ENCODE measurements around the gene MED25. TPM values are rescaled to one million over a fixed set of nuclear protein-coding genes. Genes with fewer than 3 reads are reported as not detected.
A peak's percentile ranks its signal among the peaks of the same experiment; 100 is the strongest.

The MED25 gene
- total RNA-seq, 5 donors from 2014 or later (not counting 1 experiment from before 2014, with no cell fraction given): 46.0 to 64.1 (median 57.6) TPM

GRCh38 chr19:49775742-49776370, 42.2 kb upstream of the MED25 start:
- DNase-seq: no peak
- Histone ChIP-seq H3K4me3 (ENCODE audit: control insufficient read depth in 1 of 2, extremely low read depth in 1 of 2, low read length in 1 of 2) (no peak overlapping the region), H3K9me3 (no peaks in the 10 kb centered on the region), H3K4me1 (ENCODE audit: control insufficient read depth in 1 of 2, extremely low read depth in 1 of 2, insufficient read depth in 2 of 2, low read length in 2 of 2) (peaks cover 0 to 19% of the 10 kb centered on the region in 2 experiments), H3K36me3 (ENCODE audit: control insufficient read depth in 2 of 2, extremely low read depth in 1 of 2, insufficient read depth in 1 of 2, low read length in 1 of 2) (peaks cover 6 to 20% of the 10 kb centered on the region in 2 donors), H3K27me3 (replicated peaks in 1 of 2; ENCODE audit: control insufficient read depth in 2 of 2, extremely low read depth in 1 of 2, insufficient read depth in 2 of 2, low read length in 1 of 2) (no peaks in the 10 kb centered on the region), H3K27ac (ENCODE audit: low read length) (no peak overlapping the region)
- ChIA-PET POLR2A (no interaction called here), CTCF (no interaction called here)
- no peak overlapping the region for H3K4me3 Mint-ChIP-seq
- H3K9me3 Mint-ChIP-seq: no peaks in the 10 kb centered on the region
- no peak overlapping the region for H3K27ac Mint-ChIP-seq
- peak in 2 of 4 experiments; percentile 29 to 38 for ATAC-seq (replicated peaks in 1 of 4)
- peaks cover 34% of the 10 kb centered on the region for H3K36me3 Mint-ChIP-seq
- peaks cover 21 to 31% (median 23%) of the 10 kb centered on the region in 3 donors for H3K4me1 Mint-ChIP-seq
- WGBS (ENCODE audit: insufficient coverage): 93% methylated on average over 18 of the region's 20 CpGs
- H3K27me3 Mint-ChIP-seq: no peaks in the 10 kb centered on the region

GRCh38 chr19:49776371-49776764, 41.7 kb upstream of the MED25 start:
- H3K9me3 Mint-ChIP-seq: no peaks in the 10 kb centered on the region
- Histone ChIP-seq H3K4me3 (ENCODE audit: control insufficient read depth in 1 of 2, extremely low read depth in 1 of 2, low read length in 1 of 2) (no peak overlapping the region), H3K27me3 (replicated peaks in 1 of 2; ENCODE audit: control insufficient read depth in 2 of 2, extremely low read depth in 1 of 2, insufficient read depth in 2 of 2, low read length in 1 of 2) (no peaks in the 10 kb centered on the region), H3K27ac (ENCODE audit: low read length) (no peak overlapping the region), H3K36me3 (ENCODE audit: control insufficient read depth in 2 of 2, extremely low read depth in 1 of 2, insufficient read depth in 1 of 2, low read length in 1 of 2) (peaks cover 6 to 18% of the 10 kb centered on the region in 2 donors), H3K4me1 (ENCODE audit: control insufficient read depth in 1 of 2, extremely low read depth in 1 of 2, insufficient read depth in 2 of 2, low read length in 2 of 2) (peaks cover 0 to 19% of the 10 kb centered on the region in 2 experiments), H3K9me3 (no peaks in the 10 kb centered on the region)
- ChIA-PET CTCF (no interaction called here), POLR2A (no interaction called here)
- H3K4me1 Mint-ChIP-seq: peaks cover 23 to 35% (median 25%) of the 10 kb centered on the region in 3 donors
- 78% methylated on average over 4 of the region's 6 CpGs for WGBS (ENCODE audit: insufficient coverage)
- DNase-seq: no peak
- H3K27me3 Mint-ChIP-seq: no peaks in the 10 kb centered on the region
- no peak overlapping the region for H3K4me3 Mint-ChIP-seq
- peaks cover 38% of the 10 kb centered on the region for H3K36me3 Mint-ChIP-seq
- no peak overlapping the region for H3K27ac Mint-ChIP-seq
- ATAC-seq (replicated peaks in 1 of 4): no peak

GRCh38 chr19:49779731-49780555, 38.1 kb upstream of the MED25 start:
- Mint-ChIP-seq H3K4me1 (peaks cover 12 to 25% (median 17%) of the 10 kb centered on the region in 3 donors), H3K4me3 (peak overlapping the region in 1 of 3 donors; percentile 28), H3K27me3 (no peaks in the 10 kb centered on the region), H3K27ac (peak overlapping the region in 1 of 2 donors; percentile 33), H3K36me3 (peaks cover 37% of the 10 kb centered on the region), H3K9me3 (no peaks in the 10 kb centered on the region)
- ChIA-PET CTCF (no interaction called here), POLR2A (no interaction called here)
- Histone ChIP-seq H3K4me1 (ENCODE audit: control insufficient read depth in 1 of 2, extremely low read depth in 1 of 2, insufficient read depth in 2 of 2, low read length in 2 of 2) (peaks cover 0 to 13% of the 10 kb centered on the region in 2 experiments), H3K27ac (ENCODE audit: low read length) (no peak overlapping the region), H3K4me3 (ENCODE audit: control insufficient read depth in 1 of 2, extremely low read depth in 1 of 2, low read length in 1 of 2) (no peak overlapping the region), H3K27me3 (replicated peaks in 1 of 2; ENCODE audit: control insufficient read depth in 2 of 2, extremely low read depth in 1 of 2, insufficient read depth in 2 of 2, low read length in 1 of 2) (no peaks in the 10 kb centered on the region), H3K9me3 (no peaks in the 10 kb centered on the region), H3K36me3 (ENCODE audit: control insufficient read depth in 2 of 2, extremely low read depth in 1 of 2, insufficient read depth in 1 of 2, low read length in 1 of 2) (peaks cover 17 to 28% of the 10 kb centered on the region in 2 donors)
- DNase-seq: no peak
- 90% methylated on average over 10 of the region's 11 CpGs for WGBS (ENCODE audit: insufficient coverage)
- ATAC-seq (replicated peaks in 1 of 4): no peak

- ChIA-PET CTCF (interaction anchor here in 1 of 2 donors (0.6 kb wide), 1 partner anchor 454 kb away, joined by 6 read pairs; no protein-coding TSS in a partner anchor), POLR2A (no interaction called here)
- ATAC-seq (replicated peaks in 1 of 4) (no peak), DNase-seq (no peak)
- Mint-ChIP-seq H3K27me3 (no peaks in the 10 kb centered on the region), H3K27ac (no peak overlapping the region), H3K4me3 (no peak overlapping the region), H3K4me1 (peaks cover 10 to 25% (median 23%) of the 10 kb centered on the region in 3 donors), H3K36me3 (peaks cover 43% of the 10 kb centered on the region), H3K9me3 (no peaks in the 10 kb centered on the region)
- Histone ChIP-seq H3K4me3 (ENCODE audit: control insufficient read depth in 1 of 2, extremely low read depth in 1 of 2, low read length in 1 of 2) (no peak overlapping the region), H3K9me3 (no peaks in the 10 kb centered on the region), H3K27me3 (replicated peaks in 1 of 2; ENCODE audit: control insufficient read depth in 2 of 2, extremely low read depth in 1 of 2, insufficient read depth in 2 of 2, low read length in 1 of 2) (no peaks in the 10 kb centered on the region), H3K4me1 (ENCODE audit: control insufficient read depth in 1 of 2, extremely low read depth in 1 of 2, insufficient read depth in 2 of 2, low read length in 2 of 2) (peaks cover 0 to 8% of the 10 kb centered on the region in 2 experiments), H3K36me3 (ENCODE audit: control insufficient read depth in 2 of 2, extremely low read depth in 1 of 2, insufficient read depth in 1 of 2, low read length in 1 of 2) (peaks cover 17 to 28% of the 10 kb centered on the region in 2 donors), H3K27ac (ENCODE audit: low read length) (no peak overlapping the region)
- 98% methylated on average over 8 of the region's 8 CpGs for WGBS (ENCODE audit: insufficient coverage)
Observed at GRCh38 chr19:49780861-49781260, 37.2 kb upstream of the MED25 start.

- H3K9me3 Mint-ChIP-seq: no peaks in the 10 kb centered on the region
- POLR2A ChIA-PET: no interaction called here
- Histone ChIP-seq H3K36me3 (ENCODE audit: control insufficient read depth in 2 of 2, extremely low read depth in 1 of 2, insufficient read depth in 1 of 2, low read length in 1 of 2) (peaks cover 21 to 28% of the 10 kb centered on the region in 2 donors), H3K9me3 (no peaks in the 10 kb centered on the region), H3K27me3 (replicated peaks in 1 of 2; ENCODE audit: control insufficient read depth in 2 of 2, extremely low read depth in 1 of 2, insufficient read depth in 2 of 2, low read length in 1 of 2) (no peaks in the 10 kb centered on the region), H3K4me1 (ENCODE audit: control insufficient read depth in 1 of 2, extremely low read depth in 1 of 2, insufficient read depth in 2 of 2, low read length in 2 of 2) (peaks cover 0 to 3% of the 10 kb centered on the region in 2 experiments), H3K4me3 (ENCODE audit: control insufficient read depth in 1 of 2, extremely low read depth in 1 of 2, low read length in 1 of 2) (no peak overlapping the region), H3K27ac (ENCODE audit: low read length) (no peak overlapping the region)
- 67% methylated on average over 1 of the region's 7 CpGs for WGBS (ENCODE audit: insufficient coverage)
- CTCF ChIA-PET: no interaction called here
- DNase-seq (no peak), ATAC-seq (replicated peaks in 1 of 4) (no peak)
- H3K36me3 Mint-ChIP-seq: peaks cover 43% of the 10 kb centered on the region
- H3K27ac Mint-ChIP-seq: no peak overlapping the region
- no peak overlapping the region for H3K4me3 Mint-ChIP-seq
- H3K27me3 Mint-ChIP-seq: no peaks in the 10 kb centered on the region
- H3K4me1 Mint-ChIP-seq: peaks cover 7 to 26% (median 21%) of the 10 kb centered on the region in 3 donors
Observed at GRCh38 chr19:49781394-49781793, 36.7 kb upstream of the MED25 start.

- ATAC-seq (replicated peaks in 1 of 4) (no peak), DNase-seq (no peak)
- H3K27ac ChIP-seq (ENCODE audit: low read length): no peak overlapping the region
- no peaks in the 10 kb centered on the region for H3K4me1 ChIP-seq (ENCODE audit: control insufficient read depth in 1 of 2, extremely low read depth in 1 of 2, insufficient read depth in 2 of 2, low read length in 2 of 2)
- H3K27me3 Mint-ChIP-seq: no peaks in the 10 kb centered on the region
- H3K27ac Mint-ChIP-seq: no peak overlapping the region
- WGBS (ENCODE audit: insufficient coverage): 96% methylated on average over 13 of the region's 18 CpGs
- peaks cover 21 to 28% of the 10 kb centered on the region in 2 donors for H3K36me3 ChIP-seq (ENCODE audit: control insufficient read depth in 2 of 2, extremely low read depth in 1 of 2, insufficient read depth in 1 of 2, low read length in 1 of 2)
- H3K4me3 ChIP-seq (ENCODE audit: control insufficient read depth in 1 of 2, extremely low read depth in 1 of 2, low read length in 1 of 2): no peak overlapping the region
- no peaks in the 10 kb centered on the region for H3K27me3 ChIP-seq (replicated peaks in 1 of 2; ENCODE audit: control insufficient read depth in 2 of 2, extremely low read depth in 1 of 2, insufficient read depth in 2 of 2, low read length in 1 of 2)
- H3K9me3 Mint-ChIP-seq: no peaks in the 10 kb centered on the region
- no peak overlapping the region for H3K4me3 Mint-ChIP-seq
- peaks cover 6 to 27% (median 19%) of the 10 kb centered on the region in 3 donors for H3K4me1 Mint-ChIP-seq
- peaks cover 46% of the 10 kb centered on the region for H3K36me3 Mint-ChIP-seq
- POLR2A ChIA-PET: no interaction called here
- CTCF ChIA-PET: no interaction called here
- H3K9me3 ChIP-seq: no peaks in the 10 kb centered on the region
Observed at GRCh38 chr19:49782515-49782914, 35.6 kb upstream of the MED25 start.

All from T-cell (primary cell).